HCT116 (cell line): ENCODE data around the gene MT1X. TPM values are rescaled to one million over a fixed set of nuclear protein-coding genes. Genes with fewer than 3 reads are reported as not detected.

ENCODE experiments used
- ATAC-seq: fragments of 200-7000 bp; cut with Tn5 transposase; 2 replicates; pipeline ENCODE4 v1.9.1; 2020; ENCODE audit warnings: mild to moderate bottlenecking, moderate library complexity
- BruUV-seq: library from RNA; stranded (reverse); fragments of 400-500 nt; replicated peaks from 2 replicates; lab custom pipeline; 2021; lab: Mats Ljungman, UMichigan
- CTCF ChIA-PET: fragments of 300-600 bp; sonication (Branson Sonifier 250); formaldehyde crosslinking; loops from one replicate; lab custom pipeline; 2021; ENCODE audit warnings: antibody characterized with exemption; lab: Charles Lee
- POLR2A ChIA-PET: fragments of 300-600, 350-600 bp; sonication (Branson Sonifier 250); formaldehyde crosslinking; loops from one replicate; lab custom pipeline; 2021; ENCODE audit warnings: antibody characterized with exemption; lab: Charles Lee
- RAD21 ChIA-PET, 2 experiments: fragments of 300-600 bp; sonication (Branson Sonifier 250); formaldehyde crosslinking; loops; one replicate each; lab custom pipeline; 2023; ENCODE audit warnings: low total read pairs in 2 of 2; ENCODE audit not compliant: uncharacterized antibody in 2 of 2, unreplicated experiment in 2 of 2, low non-redundant PET in 1 of 2; lab: Charles Lee
- DNase-seq: peaks from one replicate; pipeline ENCODE4 v3.0.0-alpha.2; 2010; ENCODE audit warnings: low read depth, low spot score
- H2AFZ ChIP-seq: fragments of 200-600 bp; shearing (Covaris generic), sonication (generic); 2 replicates; pipeline ENCODE4 v1.6.1; 2017; ENCODE audit warnings: low read depth, mixed run types, mixed read lengths, antibody characterized with exemption, low read length; ENCODE audit not compliant: poor library complexity, severe bottlenecking
- H3K27ac ChIP-seq: 2 replicates; pipeline ENCODE4 v1.5.1; 2012; ENCODE audit warnings: low read depth, low read length
- H3K27me3 ChIP-seq: fragments of 200-600 bp; sonication (generic); 2 replicates; pipeline ENCODE4 v1.6.1; 2016; ENCODE audit warnings: mixed run types, low read length, mixed read lengths; ENCODE audit not compliant: insufficient read depth
- H3K36me3 ChIP-seq, 2 experiments: fragments of 200-500 bp in 1 of 2; fragments of 200-600 bp in 1 of 2; sonication (Bioruptor generic) in 1 of 2; sonication (generic) in 1 of 2; 2 replicates each; pipeline versions ENCODE4 v1.5.1 to v1.6.1; 2014 to 2016; ENCODE audit warnings: low read length in 2 of 2, inconsistent platforms in 1 of 2, mixed read lengths in 1 of 2, mixed run types in 1 of 2; ENCODE audit not compliant: insufficient read depth in 2 of 2, control insufficient read depth in 1 of 2
- H3K4me1 ChIP-seq, 2 experiments: fragments of 200-600 bp in 1 of 2; sonication (generic) in 1 of 2; 2 replicates each; pipeline versions ENCODE4 v1.5.1 to v1.6.1; 2012 to 2017; ENCODE audit warnings: low read length in 2 of 2, inconsistent platforms in 1 of 2, mild to moderate bottlenecking in 1 of 2, mixed read lengths in 1 of 2, mixed run types in 1 of 2, moderate library complexity in 1 of 2; ENCODE audit not compliant: insufficient read depth in 2 of 2, control insufficient read depth in 1 of 2
- H3K4me2 ChIP-seq: fragments of 200-600 bp; sonication (generic); 2 replicates; pipeline ENCODE4 v1.6.1; 2017; ENCODE audit warnings: mixed run types, low read length, mixed read lengths
- H3K4me3 ChIP-seq, 2 experiments: fragments of 200-600 bp in 1 of 2; sonication (generic) in 1 of 2; replicated peaks in 1 of 2; 2 replicates each; pipeline ENCODE4 v1.5.1; 2011 to 2016; ENCODE audit warnings: low read length in 2 of 2, control low read depth in 1 of 2, low read depth in 1 of 2, mild to moderate bottlenecking in 1 of 2, mixed read lengths in 1 of 2, mixed run types in 1 of 2
- H3K79me2 ChIP-seq: fragments of 200-600 bp; sonication (generic); 2 replicates; pipeline ENCODE4 v1.6.1; 2017; ENCODE audit warnings: mild to moderate bottlenecking, mixed run types, low read length, moderate library complexity, mixed read lengths; ENCODE audit not compliant: insufficient read depth
- H3K9ac ChIP-seq: fragments of 200-600 bp; sonication (generic); 2 replicates; pipeline ENCODE4 v1.6.1; 2016; ENCODE audit warnings: low read length, mixed read lengths
- H3K9me2 ChIP-seq: fragments of 200-600 bp; sonication (generic), shearing (Covaris generic); 2 replicates; pipeline ENCODE4 v1.6.1; 2017; ENCODE audit warnings: mixed run types, mild to moderate bottlenecking, moderate library complexity; ENCODE audit not compliant: insufficient read depth
- H3K9me3 ChIP-seq, 2 experiments: fragments of 200-500 bp in 1 of 2; fragments of 200-600 bp in 1 of 2; sonication (Bioruptor generic) in 1 of 2; sonication (generic) in 1 of 2; 2 replicates each; pipeline ENCODE4 v1.6.1; 2014 to 2017; ENCODE audit warnings: low read length in 2 of 2, mixed read lengths in 2 of 2, inconsistent platforms in 1 of 2, low read depth in 1 of 2, mild to moderate bottlenecking in 1 of 2, mixed run types in 1 of 2, moderate library complexity in 1 of 2; ENCODE audit not compliant: control insufficient read depth in 1 of 2, insufficient read depth in 1 of 2
- H4K20me1 ChIP-seq: fragments of 200-600 bp; sonication (generic), shearing (Covaris generic); 2 replicates; pipeline ENCODE4 v1.6.1; 2017; ENCODE audit warnings: mixed run types, mild to moderate bottlenecking, moderate library complexity; ENCODE audit not compliant: insufficient read depth
- CBX3 ChIP-seq: IDR thresholded peaks from 2 replicates; pipeline ENCODE4 v1.6.1; 2012; ENCODE audit warnings: low read depth
- ELF1 ChIP-seq: IDR thresholded peaks from 2 replicates; pipeline ENCODE4 v1.6.1; 2012; ENCODE audit warnings: low read depth, borderline replicate concordance
- EZH2phosphoT487 ChIP-seq: fragments of 200-600 bp; IDR thresholded peaks from 2 replicates; pipeline ENCODE4 v1.6.1; 2018; ENCODE audit warnings: antibody characterized with exemption, borderline replicate concordance
- FOSL1 ChIP-seq: IDR thresholded peaks from 2 replicates; pipeline ENCODE4 v1.6.1; 2012; ENCODE audit warnings: low read depth
- JUND ChIP-seq: IDR thresholded peaks from 2 replicates; pipeline ENCODE4 v1.6.1; 2012
- POLR2AphosphoS5 ChIP-seq: IDR thresholded peaks from 2 replicates; pipeline ENCODE4 v1.6.1; 2011; ENCODE audit warnings: mild to moderate bottlenecking, low read depth, low read length, moderate library complexity
- SIN3A ChIP-seq: IDR thresholded peaks from 2 replicates; pipeline ENCODE4 v1.6.1; 2012; ENCODE audit warnings: low read depth
- SP1 ChIP-seq: IDR thresholded peaks from 2 replicates; pipeline ENCODE4 v1.6.1; 2012; ENCODE audit warnings: low read depth
- SRF ChIP-seq: IDR thresholded peaks from 2 replicates; pipeline ENCODE4 v1.6.1; 2012; ENCODE audit warnings: low read depth
- TCF7L2 ChIP-seq: IDR thresholded peaks from 2 replicates; pipeline ENCODE4 v1.7.0; 2011; ENCODE audit warnings: borderline replicate concordance, inconsistent platforms; ENCODE audit not compliant: insufficient read depth, insufficient read length; ENCODE audit errors: extremely low read depth
- YY1 ChIP-seq: IDR thresholded peaks from 2 replicates; pipeline ENCODE4 v1.6.1; 2011; ENCODE audit warnings: low read length, low read depth, moderate library complexity, mild to moderate bottlenecking; ENCODE audit not compliant: insufficient replicate concordance; ENCODE audit errors: extremely low read depth
- ZFX ChIP-seq: fragments of 450-650 bp; IDR thresholded peaks from 2 replicates; pipeline ENCODE4 v1.6.1; 2017
- ZNF274 ChIP-seq: fragments of 200-500 bp; sonication (Bioruptor generic); IDR thresholded peaks from 2 replicates; pipeline ENCODE4 v1.6.1; 2014; ENCODE audit warnings: mild to moderate bottlenecking, low read depth, low read length, inconsistent platforms
- intact Hi-C: fragments of 100-400 bp; cut with micrococcal nuclease; formaldehyde crosslinking; loops from 2 replicates; pipeline ENCODE4 v1.10.0; 2022
- total RNA-seq: library from RNA; stranded (reverse); gene quantifications from one replicate; pipeline ENCODE4 v1.2.1, GENCODE V29; 2021; ENCODE audit not compliant: unreplicated experiment
- TF ChIP-seq, protein P1 (sequence below): IDR thresholded peaks from 2 replicates; pipeline ENCODE4 v1.6.1; 2011; ENCODE audit warnings: mild to moderate bottlenecking, low read length, moderate library complexity; ENCODE audit not compliant: insufficient replicate concordance; ENCODE audit errors: extremely low read depth
- TF ChIP-seq, protein P2 (sequence below), 3 experiments: fragments of 200-600 bp in 1 of 3; sonication (generic) in 1 of 3; IDR thresholded peaks in 2 of 3; conservative IDR thresholded peaks in 1 of 3; 2 replicates each; pipeline ENCODE4 v1.5.1; 2012 to 2017; ENCODE audit warnings: low read depth in 2 of 3, low read length in 2 of 3, antibody characterized with exemption in 1 of 3, borderline replicate concordance in 1 of 3, control low read depth in 1 of 3, mild to moderate bottlenecking in 1 of 3, mixed read lengths in 1 of 3, mixed run types in 1 of 3, moderate library complexity in 1 of 3; ENCODE audit not compliant: insufficient read depth in 1 of 3
- TF ChIP-seq, protein P3 (sequence below): IDR thresholded peaks from 2 replicates; pipeline ENCODE4 v1.6.1; 2012
- TF ChIP-seq, protein P4 (sequence below): IDR thresholded peaks from 2 replicates; pipeline ENCODE4 v1.6.1; 2012
- TF ChIP-seq, protein P5 (sequence below): IDR thresholded peaks from 2 replicates; pipeline ENCODE4 v1.6.1; 2012; ENCODE audit warnings: low read depth

MT1X gene
- total RNA-seq, 1 experiment from 2014 or later, result 50.2 TPM

DNA sequence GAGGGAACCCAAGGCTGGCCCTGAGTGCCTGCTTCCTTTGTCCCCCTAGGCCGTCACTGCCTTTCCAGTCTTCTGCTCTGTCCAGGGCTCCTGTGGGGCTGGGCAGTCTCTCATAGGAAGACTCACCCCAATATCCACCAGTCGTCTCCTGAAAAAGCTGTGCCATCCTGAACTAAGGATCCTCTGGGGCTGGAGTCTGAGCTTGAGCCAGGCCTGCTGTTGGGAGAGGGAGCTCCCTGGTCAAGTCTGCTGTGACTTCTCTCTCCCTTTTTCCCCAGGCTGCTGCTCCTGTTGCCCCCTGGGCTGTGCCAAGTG is 11.7 kb upstream of the MT1X start:
- Histone ChIP-seq H3K4me2 (no peak overlapping the region), H3K4me3 (no peak overlapping the region), H3K79me2 (no peaks in the 10 kb centered on the region), H3K27ac (no peak overlapping the region), H3K9me2 (no peaks in the 10 kb centered on the region)
- ATAC-seq (no peak), DNase-seq (no peak)
- intact Hi-C loops, result no loop called here
- POLR2A ChIA-PET, result no interaction called here
- BruUV-seq, result no TSS peak
- RAD21 ChIA-PET, result no interaction called here
- no peak for TF ChIP-seq CBX3
- no peak for TF ChIP-seq JUND
- TF ChIP-seq SRF, result no peak
- no peak for TF ChIP-seq EZH2phosphoT487
- no peak for TF ChIP-seq FOSL1
- TF ChIP-seq ELF1, result no peak
- TF ChIP-seq TCF7L2, result no peak
- TF ChIP-seq, protein P1, sequence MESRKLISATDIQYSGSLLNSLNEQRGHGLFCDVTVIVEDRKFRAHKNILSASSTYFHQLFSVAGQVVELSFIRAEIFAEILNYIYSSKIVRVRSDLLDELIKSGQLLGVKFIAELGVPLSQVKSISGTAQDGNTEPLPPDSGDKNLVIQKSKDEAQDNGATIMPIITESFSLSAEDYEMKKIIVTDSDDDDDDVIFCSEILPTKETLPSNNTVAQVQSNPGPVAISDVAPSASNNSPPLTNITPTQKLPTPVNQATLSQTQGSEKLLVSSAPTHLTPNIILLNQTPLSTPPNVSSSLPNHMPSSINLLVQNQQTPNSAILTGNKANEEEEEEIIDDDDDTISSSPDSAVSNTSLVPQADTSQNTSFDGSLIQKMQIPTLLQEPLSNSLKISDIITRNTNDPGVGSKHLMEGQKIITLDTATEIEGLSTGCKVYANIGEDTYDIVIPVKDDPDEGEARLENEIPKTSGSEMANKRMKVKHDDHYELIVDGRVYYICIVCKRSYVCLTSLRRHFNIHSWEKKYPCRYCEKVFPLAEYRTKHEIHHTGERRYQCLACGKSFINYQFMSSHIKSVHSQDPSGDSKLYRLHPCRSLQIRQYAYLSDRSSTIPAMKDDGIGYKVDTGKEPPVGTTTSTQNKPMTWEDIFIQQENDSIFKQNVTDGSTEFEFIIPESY, result no peak
- TF ChIP-seq ZFX, result no peak
- TF ChIP-seq, protein P2, sequence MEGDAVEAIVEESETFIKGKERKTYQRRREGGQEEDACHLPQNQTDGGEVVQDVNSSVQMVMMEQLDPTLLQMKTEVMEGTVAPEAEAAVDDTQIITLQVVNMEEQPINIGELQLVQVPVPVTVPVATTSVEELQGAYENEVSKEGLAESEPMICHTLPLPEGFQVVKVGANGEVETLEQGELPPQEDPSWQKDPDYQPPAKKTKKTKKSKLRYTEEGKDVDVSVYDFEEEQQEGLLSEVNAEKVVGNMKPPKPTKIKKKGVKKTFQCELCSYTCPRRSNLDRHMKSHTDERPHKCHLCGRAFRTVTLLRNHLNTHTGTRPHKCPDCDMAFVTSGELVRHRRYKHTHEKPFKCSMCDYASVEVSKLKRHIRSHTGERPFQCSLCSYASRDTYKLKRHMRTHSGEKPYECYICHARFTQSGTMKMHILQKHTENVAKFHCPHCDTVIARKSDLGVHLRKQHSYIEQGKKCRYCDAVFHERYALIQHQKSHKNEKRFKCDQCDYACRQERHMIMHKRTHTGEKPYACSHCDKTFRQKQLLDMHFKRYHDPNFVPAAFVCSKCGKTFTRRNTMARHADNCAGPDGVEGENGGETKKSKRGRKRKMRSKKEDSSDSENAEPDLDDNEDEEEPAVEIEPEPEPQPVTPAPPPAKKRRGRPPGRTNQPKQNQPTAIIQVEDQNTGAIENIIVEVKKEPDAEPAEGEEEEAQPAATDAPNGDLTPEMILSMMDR (IDR thresholded peaks at IDR 0.05 in 2 of 3, conservative IDR thresholded peaks at IDR 0.05 in 1 of 3; ENCODE audit: borderline replicate concordance in 1 of 3, insufficient read depth in 1 of 3, low read depth in 2 of 3, low read length in 2 of 3), result no peak
- TF ChIP-seq SIN3A, result no peak
- TF ChIP-seq POLR2AphosphoS5, result no peak
- TF ChIP-seq SP1, result no peak
- TF ChIP-seq, protein P3, sequence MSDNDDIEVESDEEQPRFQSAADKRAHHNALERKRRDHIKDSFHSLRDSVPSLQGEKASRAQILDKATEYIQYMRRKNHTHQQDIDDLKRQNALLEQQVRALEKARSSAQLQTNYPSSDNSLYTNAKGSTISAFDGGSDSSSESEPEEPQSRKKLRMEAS, result no peak
- TF ChIP-seq ZNF274, result no peak
- TF ChIP-seq, protein P4, sequence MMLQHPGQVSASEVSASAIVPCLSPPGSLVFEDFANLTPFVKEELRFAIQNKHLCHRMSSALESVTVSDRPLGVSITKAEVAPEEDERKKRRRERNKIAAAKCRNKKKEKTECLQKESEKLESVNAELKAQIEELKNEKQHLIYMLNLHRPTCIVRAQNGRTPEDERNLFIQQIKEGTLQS, result no peak
- TF ChIP-seq YY1, result no peak
- TF ChIP-seq, protein P5, sequence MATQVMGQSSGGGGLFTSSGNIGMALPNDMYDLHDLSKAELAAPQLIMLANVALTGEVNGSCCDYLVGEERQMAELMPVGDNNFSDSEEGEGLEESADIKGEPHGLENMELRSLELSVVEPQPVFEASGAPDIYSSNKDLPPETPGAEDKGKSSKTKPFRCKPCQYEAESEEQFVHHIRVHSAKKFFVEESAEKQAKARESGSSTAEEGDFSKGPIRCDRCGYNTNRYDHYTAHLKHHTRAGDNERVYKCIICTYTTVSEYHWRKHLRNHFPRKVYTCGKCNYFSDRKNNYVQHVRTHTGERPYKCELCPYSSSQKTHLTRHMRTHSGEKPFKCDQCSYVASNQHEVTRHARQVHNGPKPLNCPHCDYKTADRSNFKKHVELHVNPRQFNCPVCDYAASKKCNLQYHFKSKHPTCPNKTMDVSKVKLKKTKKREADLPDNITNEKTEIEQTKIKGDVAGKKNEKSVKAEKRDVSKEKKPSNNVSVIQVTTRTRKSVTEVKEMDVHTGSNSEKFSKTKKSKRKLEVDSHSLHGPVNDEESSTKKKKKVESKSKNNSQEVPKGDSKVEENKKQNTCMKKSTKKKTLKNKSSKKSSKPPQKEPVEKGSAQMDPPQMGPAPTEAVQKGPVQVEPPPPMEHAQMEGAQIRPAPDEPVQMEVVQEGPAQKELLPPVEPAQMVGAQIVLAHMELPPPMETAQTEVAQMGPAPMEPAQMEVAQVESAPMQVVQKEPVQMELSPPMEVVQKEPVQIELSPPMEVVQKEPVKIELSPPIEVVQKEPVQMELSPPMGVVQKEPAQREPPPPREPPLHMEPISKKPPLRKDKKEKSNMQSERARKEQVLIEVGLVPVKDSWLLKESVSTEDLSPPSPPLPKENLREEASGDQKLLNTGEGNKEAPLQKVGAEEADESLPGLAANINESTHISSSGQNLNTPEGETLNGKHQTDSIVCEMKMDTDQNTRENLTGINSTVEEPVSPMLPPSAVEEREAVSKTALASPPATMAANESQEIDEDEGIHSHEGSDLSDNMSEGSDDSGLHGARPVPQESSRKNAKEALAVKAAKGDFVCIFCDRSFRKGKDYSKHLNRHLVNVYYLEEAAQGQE, result no peak
- TF ChIP-seq, all 23 proteins: peak for 0
- CTCF ChIA-PET, result no interaction called here
- Histone ChIP-seq H3K27me3 (no peaks in the 10 kb centered on the region), H3K36me3 (no peaks in the 10 kb centered on the region), H3K4me1 (no peaks in the 10 kb centered on the region), H4K20me1 (no peaks in the 10 kb centered on the region), H2AFZ (no peak overlapping the region), H3K9me3 (no peaks in the 10 kb centered on the region), H3K9ac (no peak overlapping the region)
